IMR-90 (cell line): ENCODE data around the gene KCNN3.

Experiments
- BHLHE40 ChIP-seq: fragments of 150-350 bp; IDR thresholded peaks from 2 replicates; pipeline ENCODE4 v1.6.1; 2016; ENCODE audit warnings: mild to moderate bottlenecking, low read depth, low read length
- CEBPB ChIP-seq: IDR thresholded peaks from 2 replicates; pipeline ENCODE4 v1.6.1; 2012; ENCODE audit warnings: low read depth, low read length, improper control_type of control experiment
- CTCF ChIP-seq: conservative IDR thresholded peaks from 2 replicates; pipeline ENCODE4 v1.5.1; 2012; ENCODE audit warnings: mild to moderate bottlenecking, low read depth, low read length, improper control_type of control experiment
- ELK1 ChIP-seq: fragments of 150-350 bp; IDR thresholded peaks from 2 replicates; pipeline ENCODE4 v1.6.1; 2016; ENCODE audit warnings: low read depth, mild to moderate bottlenecking, low read length, moderate library complexity, borderline replicate concordance
- FOS ChIP-seq: fragments of 150-350 bp; IDR thresholded peaks from 2 replicates; pipeline ENCODE4 v1.6.1; 2016; ENCODE audit warnings: low read depth, low read length
- MAFK ChIP-seq: IDR thresholded peaks from 2 replicates; pipeline ENCODE4 v1.6.1; 2012; ENCODE audit warnings: low read depth, low read length, improper control_type of control experiment
- MXI1 ChIP-seq: IDR thresholded peaks from 2 replicates; pipeline ENCODE4 v1.6.1; 2012; ENCODE audit warnings: low read depth, mild to moderate bottlenecking, low read length, moderate library complexity, borderline replicate concordance
- POLR2A ChIP-seq: IDR thresholded peaks from 2 replicates; pipeline ENCODE4 v1.6.1; 2012; ENCODE audit warnings: mild to moderate bottlenecking, low read depth, low read length
- RAD21 ChIP-seq: IDR thresholded peaks from 2 replicates; pipeline ENCODE4 v1.6.1; 2012; ENCODE audit warnings: low read length, improper control_type of control experiment
- RCOR1 ChIP-seq: IDR thresholded peaks from 2 replicates; pipeline ENCODE4 v1.6.1; 2012; ENCODE audit warnings: mild to moderate bottlenecking, low read length, improper control_type of control experiment; ENCODE audit not compliant: insufficient replicate concordance
- RFX5 ChIP-seq: IDR thresholded peaks from 2 replicates; pipeline ENCODE4 v1.8.0; 2012; ENCODE audit warnings: low read depth, mild to moderate bottlenecking, low read length, moderate library complexity
- SMC3 ChIP-seq: fragments of 150-350 bp; IDR thresholded peaks from 2 replicates; pipeline ENCODE4 v1.6.1; 2016; ENCODE audit warnings: low read depth, mild to moderate bottlenecking, antibody characterized with exemption, low read length, moderate library complexity
- USF2 ChIP-seq: fragments of 150-350 bp; IDR thresholded peaks from 2 replicates; pipeline ENCODE4 v1.6.1; 2017; ENCODE audit warnings: mild to moderate bottlenecking, antibody characterized with exemption, low read length, low read depth

- no peak for TF ChIP-seq CTCF
- no peak for TF ChIP-seq CEBPB
- no peak for TF ChIP-seq POLR2A
- no peak for TF ChIP-seq ELK1
- no peak for TF ChIP-seq MAFK
- no peak for TF ChIP-seq SMC3
- TF ChIP-seq RAD21, result no peak
- no peak for TF ChIP-seq RCOR1
- TF ChIP-seq RFX5, result no peak
- TF ChIP-seq BHLHE40, result no peak
- TF ChIP-seq MXI1, result no peak
- no peak for TF ChIP-seq FOS
- TF ChIP-seq USF2, result no peak
These were observed 61.2 kb downstream of the KCNN3 start for GRCh38 chr1:154808909-154809262.
